HL-60 (cell line): Measurements from ENCODE around the gene FGGY.

Experiments used
- DNase-seq, 2 experiments: peaks; one replicate each; pipeline ENCODE4 v3.0.0-alpha.2; 2010 to 2020; ENCODE audit warnings: low read depth in 1 of 2, low spot score in 1 of 2
- H3K27ac ChIP-seq: fragments of 250-450 bp; sonication (Bioruptor Pico); replicated peaks from 2 replicates; pipeline ENCODE4 v1.5.1; 2020; ENCODE audit warnings: mild to moderate bottlenecking, moderate library complexity
- H3K27me3 ChIP-seq: fragments of 250-450 bp; sonication (Bioruptor Pico); 2 replicates; pipeline ENCODE4 v1.5.1; 2021; ENCODE audit warnings: mild to moderate bottlenecking, moderate library complexity; ENCODE audit not compliant: insufficient read depth, poor library complexity, severe bottlenecking
- H3K4me3 ChIP-seq: replicated peaks from 2 replicates; pipeline ENCODE4 v1.5.1; 2011; ENCODE audit warnings: mild to moderate bottlenecking, control low read depth, low read length; ENCODE audit not compliant: insufficient read depth
- GABPA ChIP-seq: IDR thresholded peaks from 2 replicates; pipeline ENCODE4 v1.6.1; 2012; ENCODE audit warnings: low read depth
- POLR2AphosphoS5 ChIP-seq: IDR thresholded peaks from 2 replicates; pipeline ENCODE4 v1.6.1; 2012; ENCODE audit warnings: low read depth
- SPI1 ChIP-seq: IDR thresholded peaks from 2 replicates; pipeline ENCODE4 v1.6.1; 2012; ENCODE audit warnings: low read depth, mild to moderate bottlenecking, borderline replicate concordance
- TF ChIP-seq, protein P1 (sequence below): IDR thresholded peaks from one replicate; pipeline ENCODE4 v1.5.1; 2011; ENCODE audit warnings: low read length, control low read depth, inconsistent platforms; ENCODE audit not compliant: insufficient read depth
- TF ChIP-seq, protein P2 (sequence below): IDR thresholded peaks from 2 replicates; pipeline ENCODE4 v1.6.1; 2012; ENCODE audit warnings: low read depth; ENCODE audit not compliant: insufficient replicate concordance

FGGY gene

DNA sequence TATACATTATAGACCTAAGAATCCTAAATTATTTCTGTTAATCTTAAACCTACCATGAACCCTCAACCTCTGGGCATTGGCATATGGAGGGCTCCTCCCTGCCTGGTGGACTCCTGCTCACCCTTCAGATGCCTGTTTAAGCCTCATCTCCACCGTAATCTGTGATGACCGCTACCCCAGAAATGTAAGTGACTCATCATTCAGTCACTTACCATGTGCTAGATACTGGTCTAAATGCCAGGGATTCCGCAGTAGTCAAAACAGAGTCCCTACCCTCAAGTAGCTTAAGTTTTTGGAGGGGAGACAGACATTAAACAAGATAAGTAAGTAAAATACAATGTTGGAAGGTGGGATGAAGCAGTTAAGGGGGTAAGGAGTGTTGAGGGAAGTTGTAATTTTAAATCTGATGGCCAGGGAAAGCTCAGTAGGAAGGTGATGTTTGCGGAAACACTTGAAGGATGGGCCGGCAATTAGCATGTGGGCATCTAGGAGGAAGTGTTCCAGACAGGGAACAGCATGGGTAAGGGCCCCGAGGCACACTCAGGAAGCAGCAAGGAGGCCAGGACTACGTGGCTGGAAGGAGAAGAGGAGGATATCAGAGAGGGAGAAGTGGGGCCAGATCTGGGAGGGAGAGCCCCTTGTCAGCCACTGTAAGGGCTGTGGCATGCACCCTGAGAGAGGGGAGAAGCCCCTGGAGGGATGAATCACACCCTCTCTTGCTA is 376.1 kb downstream of the FGGY start:
- Histone ChIP-seq H3K27me3 (no peaks in the 10 kb centered on the region), H3K4me3 (no peak overlapping the region), H3K27ac (no peak overlapping the region)
- TF ChIP-seq GABPA (no peak), POLR2AphosphoS5 (no peak), SPI1 (no peak)
- TF ChIP-seq, protein P1, sequence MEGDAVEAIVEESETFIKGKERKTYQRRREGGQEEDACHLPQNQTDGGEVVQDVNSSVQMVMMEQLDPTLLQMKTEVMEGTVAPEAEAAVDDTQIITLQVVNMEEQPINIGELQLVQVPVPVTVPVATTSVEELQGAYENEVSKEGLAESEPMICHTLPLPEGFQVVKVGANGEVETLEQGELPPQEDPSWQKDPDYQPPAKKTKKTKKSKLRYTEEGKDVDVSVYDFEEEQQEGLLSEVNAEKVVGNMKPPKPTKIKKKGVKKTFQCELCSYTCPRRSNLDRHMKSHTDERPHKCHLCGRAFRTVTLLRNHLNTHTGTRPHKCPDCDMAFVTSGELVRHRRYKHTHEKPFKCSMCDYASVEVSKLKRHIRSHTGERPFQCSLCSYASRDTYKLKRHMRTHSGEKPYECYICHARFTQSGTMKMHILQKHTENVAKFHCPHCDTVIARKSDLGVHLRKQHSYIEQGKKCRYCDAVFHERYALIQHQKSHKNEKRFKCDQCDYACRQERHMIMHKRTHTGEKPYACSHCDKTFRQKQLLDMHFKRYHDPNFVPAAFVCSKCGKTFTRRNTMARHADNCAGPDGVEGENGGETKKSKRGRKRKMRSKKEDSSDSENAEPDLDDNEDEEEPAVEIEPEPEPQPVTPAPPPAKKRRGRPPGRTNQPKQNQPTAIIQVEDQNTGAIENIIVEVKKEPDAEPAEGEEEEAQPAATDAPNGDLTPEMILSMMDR = no peak
- TF ChIP-seq, protein P2, sequence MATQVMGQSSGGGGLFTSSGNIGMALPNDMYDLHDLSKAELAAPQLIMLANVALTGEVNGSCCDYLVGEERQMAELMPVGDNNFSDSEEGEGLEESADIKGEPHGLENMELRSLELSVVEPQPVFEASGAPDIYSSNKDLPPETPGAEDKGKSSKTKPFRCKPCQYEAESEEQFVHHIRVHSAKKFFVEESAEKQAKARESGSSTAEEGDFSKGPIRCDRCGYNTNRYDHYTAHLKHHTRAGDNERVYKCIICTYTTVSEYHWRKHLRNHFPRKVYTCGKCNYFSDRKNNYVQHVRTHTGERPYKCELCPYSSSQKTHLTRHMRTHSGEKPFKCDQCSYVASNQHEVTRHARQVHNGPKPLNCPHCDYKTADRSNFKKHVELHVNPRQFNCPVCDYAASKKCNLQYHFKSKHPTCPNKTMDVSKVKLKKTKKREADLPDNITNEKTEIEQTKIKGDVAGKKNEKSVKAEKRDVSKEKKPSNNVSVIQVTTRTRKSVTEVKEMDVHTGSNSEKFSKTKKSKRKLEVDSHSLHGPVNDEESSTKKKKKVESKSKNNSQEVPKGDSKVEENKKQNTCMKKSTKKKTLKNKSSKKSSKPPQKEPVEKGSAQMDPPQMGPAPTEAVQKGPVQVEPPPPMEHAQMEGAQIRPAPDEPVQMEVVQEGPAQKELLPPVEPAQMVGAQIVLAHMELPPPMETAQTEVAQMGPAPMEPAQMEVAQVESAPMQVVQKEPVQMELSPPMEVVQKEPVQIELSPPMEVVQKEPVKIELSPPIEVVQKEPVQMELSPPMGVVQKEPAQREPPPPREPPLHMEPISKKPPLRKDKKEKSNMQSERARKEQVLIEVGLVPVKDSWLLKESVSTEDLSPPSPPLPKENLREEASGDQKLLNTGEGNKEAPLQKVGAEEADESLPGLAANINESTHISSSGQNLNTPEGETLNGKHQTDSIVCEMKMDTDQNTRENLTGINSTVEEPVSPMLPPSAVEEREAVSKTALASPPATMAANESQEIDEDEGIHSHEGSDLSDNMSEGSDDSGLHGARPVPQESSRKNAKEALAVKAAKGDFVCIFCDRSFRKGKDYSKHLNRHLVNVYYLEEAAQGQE = no peak
- no peak for DNase-seq

DNA sequence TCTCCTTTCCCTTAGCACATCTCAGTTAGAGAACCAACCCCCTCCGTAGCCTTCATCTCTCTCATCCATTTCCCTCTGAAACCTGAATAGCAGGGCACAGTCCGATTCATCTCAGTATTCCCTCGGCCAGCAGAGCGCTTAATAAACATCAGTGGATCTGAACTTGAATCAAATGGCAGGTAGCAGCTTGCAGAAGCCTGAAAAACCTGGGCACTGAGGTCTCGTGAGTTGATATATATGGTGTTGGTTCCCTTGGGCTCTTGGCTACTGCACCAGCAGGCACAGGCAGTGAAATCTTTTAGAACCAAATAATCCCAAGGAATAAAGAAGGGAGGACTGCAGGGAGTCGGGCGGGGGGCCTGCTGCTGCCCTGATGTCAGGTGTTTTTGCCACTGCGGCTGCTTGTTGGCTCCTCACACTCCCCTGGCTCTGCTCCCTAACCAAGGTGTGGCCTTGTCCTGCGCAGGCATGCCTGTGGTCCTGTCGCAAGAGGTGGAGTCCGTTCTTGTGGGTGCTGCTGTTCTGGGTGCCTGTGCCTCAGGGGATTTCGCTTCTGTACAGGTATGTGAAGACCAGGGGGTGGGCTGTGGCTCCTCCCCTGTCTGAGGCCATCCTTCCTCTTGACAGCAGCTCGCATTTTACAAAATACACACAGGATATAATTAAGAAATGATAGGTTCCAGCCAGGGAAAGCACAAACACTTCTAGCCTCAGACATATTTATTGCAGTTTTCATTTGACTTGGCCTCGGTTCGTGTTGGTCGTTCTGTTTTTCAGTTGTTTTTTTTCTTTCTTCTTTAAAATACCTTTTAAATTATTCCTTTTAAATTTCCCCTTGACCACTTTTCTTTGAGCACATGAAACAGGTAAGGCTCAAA is 376.9 kb downstream of the FGGY start:
- Histone ChIP-seq H3K4me3 (no peak overlapping the region), H3K27me3 (no peaks in the 10 kb centered on the region), H3K27ac (peak overlapping the region; percentile 67)
- no peak for TF ChIP-seq SPI1
- TF ChIP-seq, protein P2 = no peak
- TF ChIP-seq, protein P1 = no peak
- TF ChIP-seq POLR2AphosphoS5 = no peak
- no peak for TF ChIP-seq GABPA
- no peak for DNase-seq

DNA sequence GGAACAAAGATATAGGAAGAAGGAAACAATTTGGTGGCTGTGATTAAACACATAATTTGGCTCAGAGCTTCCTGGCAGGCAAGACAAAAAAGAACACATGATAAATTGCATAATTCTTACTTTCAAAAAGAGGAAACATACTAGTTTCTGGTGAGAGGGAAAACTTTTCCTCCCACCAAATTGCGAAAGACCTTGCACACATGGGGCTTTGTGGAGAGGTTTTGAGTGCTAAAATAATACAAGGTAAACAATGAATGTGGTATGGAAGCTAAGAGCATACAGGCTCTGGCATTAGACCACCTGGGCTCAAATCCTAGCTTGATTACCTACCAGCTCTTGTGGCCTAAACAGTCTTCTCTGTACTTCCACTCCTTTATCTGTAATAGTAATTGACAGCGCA is 377.7 kb downstream of the FGGY start:
- DNase-seq = peak; percentile 90 to 96
- Histone ChIP-seq H3K27me3 (no peaks in the 10 kb centered on the region), H3K4me3 (no peak overlapping the region), H3K27ac (peak overlapping the region; percentile 67)
- TF ChIP-seq, protein P1 = no peak
- TF ChIP-seq GABPA (0 out of 2 replicates have a peak, but pooled peaks have one; percentile 9), SPI1 (peak; percentile 37; the same call in 1 of the 2 replicates), POLR2AphosphoS5 (peak; percentile 66; the same call in 1 of the 2 replicates)
- TF ChIP-seq, protein P2 = no peak
